ENCODE results near the gene TLR2.

DNA sequence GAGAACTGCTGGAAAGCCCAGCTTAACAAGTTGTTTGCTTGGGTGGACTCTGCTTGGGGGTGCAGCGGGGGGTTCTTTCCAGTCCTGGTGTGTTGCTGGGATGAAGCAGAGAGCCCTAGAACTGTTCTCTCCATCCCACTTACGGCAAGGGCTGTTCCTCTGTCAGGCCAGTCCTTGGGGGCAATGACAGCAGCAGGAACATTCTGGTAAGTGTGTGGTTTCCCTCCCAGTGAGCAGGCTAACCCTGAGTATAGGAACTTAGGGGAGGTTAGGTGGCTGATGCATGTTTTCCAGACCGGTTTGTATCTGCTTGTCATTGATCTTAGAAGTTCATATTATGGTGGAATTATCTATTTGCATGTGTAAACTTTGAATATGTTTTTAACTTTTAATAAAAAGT, 46.9 kb upstream of the TLR2 start:
- TF ChIP-seq, protein P1, sequence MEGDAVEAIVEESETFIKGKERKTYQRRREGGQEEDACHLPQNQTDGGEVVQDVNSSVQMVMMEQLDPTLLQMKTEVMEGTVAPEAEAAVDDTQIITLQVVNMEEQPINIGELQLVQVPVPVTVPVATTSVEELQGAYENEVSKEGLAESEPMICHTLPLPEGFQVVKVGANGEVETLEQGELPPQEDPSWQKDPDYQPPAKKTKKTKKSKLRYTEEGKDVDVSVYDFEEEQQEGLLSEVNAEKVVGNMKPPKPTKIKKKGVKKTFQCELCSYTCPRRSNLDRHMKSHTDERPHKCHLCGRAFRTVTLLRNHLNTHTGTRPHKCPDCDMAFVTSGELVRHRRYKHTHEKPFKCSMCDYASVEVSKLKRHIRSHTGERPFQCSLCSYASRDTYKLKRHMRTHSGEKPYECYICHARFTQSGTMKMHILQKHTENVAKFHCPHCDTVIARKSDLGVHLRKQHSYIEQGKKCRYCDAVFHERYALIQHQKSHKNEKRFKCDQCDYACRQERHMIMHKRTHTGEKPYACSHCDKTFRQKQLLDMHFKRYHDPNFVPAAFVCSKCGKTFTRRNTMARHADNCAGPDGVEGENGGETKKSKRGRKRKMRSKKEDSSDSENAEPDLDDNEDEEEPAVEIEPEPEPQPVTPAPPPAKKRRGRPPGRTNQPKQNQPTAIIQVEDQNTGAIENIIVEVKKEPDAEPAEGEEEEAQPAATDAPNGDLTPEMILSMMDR (optimal IDR thresholded peaks at IDR 0.05 in 1 of 3, IDR thresholded peaks at IDR 0.05 in 1 of 3, conservative IDR thresholded peaks at IDR 0.05 in 1 of 3; ENCODE audit: extremely low read depth in 1 of 3, insufficient read depth in 2 of 3, low read length in 3 of 3) = no peak
- no peak for TF ChIP-seq EZH2 (IDR thresholded peaks at IDR 0.05; ENCODE audit: low read length)
